Measurements from ENCODE around the gene RHOA. TPM values are rescaled to one million over a fixed set of nuclear protein-coding genes. Genes with fewer than 3 reads are reported as not detected.
A peak's percentile ranks its signal among the peaks of the same experiment; 100 is the strongest.

RHOA gene
- total and polyA plus RNA-seq, 2 of the 13 experiments (the other 11 are each of a cell fraction or from before 2014, with no cell fraction given): 131 to 177 TPM

GRCh38 chr3:49339941-49340800 is 71.6 kb downstream of the RHOA start, which contains the start of gene USP4 (continued):
- peak in 1 of 2 experiments; percentile 16; a peak in 1 of 4 replicates for TF ChIP-seq EP300 (IDR thresholded peaks at IDR 0.05; ENCODE audit: low read depth in 2 of 2, low read length in 2 of 2)
- TF ChIP-seq EP300 (CRISPR knock-in tag; IDR thresholded peaks at IDR 0.05; ENCODE audit: borderline replicate concordance): peak; percentile 68
- peak; percentile 57; the same call in 1 of the 2 replicates for TF ChIP-seq JDP2 (CRISPR knock-in tag; IDR thresholded peaks at IDR 0.05; ENCODE audit: borderline replicate concordance)
- peak; percentile 96 for TF ChIP-seq ZNF251 (CRISPR knock-in tag; IDR thresholded peaks at IDR 0.05)
- TF ChIP-seq ARID2 (CRISPR knock-in tag; IDR thresholded peaks at IDR 0.05; ENCODE audit: borderline replicate concordance): peak; percentile 97
- peak; percentile 82 for TF ChIP-seq TFAP4 (IDR thresholded peaks at IDR 0.05; ENCODE audit: borderline replicate concordance, low read depth)
- TF ChIP-seq RBM22 (optimal IDR thresholded peaks at IDR 0.05; ENCODE audit: low read length): no peak
- peak; percentile 88 for TF ChIP-seq ZBTB39 (CRISPR knock-in tag; IDR thresholded peaks at IDR 0.05)
- TF ChIP-seq ZNF768 (CRISPR knock-in tag; IDR thresholded peaks at IDR 0.05): no peak; the same call in 1 of the 2 replicates
- peak; percentile 97 for TF ChIP-seq ZNF280B (CRISPR knock-in tag; IDR thresholded peaks at IDR 0.05; ENCODE audit: borderline replicate concordance)
- TF ChIP-seq UBTF (CRISPR knock-in tag; IDR thresholded peaks at IDR 0.05): peak; percentile 95
- TF ChIP-seq ISX (CRISPR knock-in tag; conservative IDR thresholded peaks at IDR 0.05): peak; percentile 93
- TF ChIP-seq ELF3 (CRISPR knock-in tag; IDR thresholded peaks at IDR 0.05): peak; percentile 92
- TF ChIP-seq SIX1 (CRISPR knock-in tag; IDR thresholded peaks at IDR 0.05; ENCODE audit: borderline replicate concordance): no peak
